Fibroblast of upper back skin (primary cell): ENCODE results near the gene LRP1B.

Experiments
- DNase-seq: peaks from one replicate; pipeline ENCODE4 v3.0.0-alpha.2; 2013

LRP1B gene

GRCh38 chr2:141641462-141641861 is 489.4 kb downstream of the LRP1B start:
- peak; percentile 33 for DNase-seq

- no peak for DNase-seq
These were observed 491.0 kb downstream of the LRP1B start for GRCh38 chr2:141639809-141640208.

GRCh38 chr2:141633132-141633531 is 497.7 kb downstream of the LRP1B start:
- DNase-seq, result no peak

GRCh38 chr2:141630407-141630930 is 500.3 kb downstream of the LRP1B start:
- no peak for DNase-seq

- no peak for DNase-seq
These were observed 510.4 kb downstream of the LRP1B start for GRCh38 chr2:141620372-141620771.

- DNase-seq, result no peak
These were observed 512.4 kb downstream of the LRP1B start for GRCh38 chr2:141618457-141618856.

GRCh38 chr2:141611981-141612380 is 518.8 kb downstream of the LRP1B start:
- DNase-seq, result peak; percentile 4

GRCh38 chr2:141611176-141611571 is 519.6 kb downstream of the LRP1B start:
- DNase-seq, result peak; percentile 1

GRCh38 chr2:141610564-141611175 is 520.1 kb downstream of the LRP1B start:
- no peak for DNase-seq

GRCh38 chr2:141605163-141605562 is 525.7 kb downstream of the LRP1B start:
- no peak for DNase-seq

GRCh38 chr2:141601511-141602152 is 529.2 kb downstream of the LRP1B start:
- no peak for DNase-seq

- no peak for DNase-seq
These were observed 531.1 kb downstream of the LRP1B start for GRCh38 chr2:141599721-141600120.

GRCh38 chr2:141598982-141599381 is 531.8 kb downstream of the LRP1B start:
- DNase-seq, result no peak

GRCh38 chr2:141595316-141595920 is 535.4 kb downstream of the LRP1B start:
- no peak for DNase-seq

GRCh38 chr2:141591787-141592186 is 539.0 kb downstream of the LRP1B start:
- DNase-seq, result no peak

GRCh38 chr2:141590620-141591019 is 540.2 kb downstream of the LRP1B start:
- no peak for DNase-seq

GRCh38 chr2:141589314-141589713 is 541.5 kb downstream of the LRP1B start:
- no peak for DNase-seq

- no peak for DNase-seq
These were observed 543.8 kb downstream of the LRP1B start for GRCh38 chr2:141586985-141587384.

GRCh38 chr2:141582213-141582612 is 548.6 kb downstream of the LRP1B start:
- no peak for DNase-seq

GRCh38 chr2:141579071-141579470 is 551.7 kb downstream of the LRP1B start:
- DNase-seq, result no peak

- DNase-seq, result no peak
These were observed 560.2 kb downstream of the LRP1B start for GRCh38 chr2:141570474-141571131.

- no peak for DNase-seq
These were observed 560.9 kb downstream of the LRP1B start for GRCh38 chr2:141569941-141570340.

GRCh38 chr2:141565597-141565996 is 565.2 kb downstream of the LRP1B start:
- no peak for DNase-seq

- DNase-seq, result no peak
These were observed 570.1 kb downstream of the LRP1B start for GRCh38 chr2:141560723-141561122.
